ENCODE measurements around the gene ATXN2. TPM values are rescaled to one million over a fixed set of nuclear protein-coding genes. Genes with fewer than 3 reads are reported as not detected.

ATXN2 gene
- total RNA-seq, 4 donors from 2014 or later: 50.3 to 84.3 (median 64.3) TPM

GRCh38 chr12:111437816-111438454 is 161.2 kb downstream of the ATXN2 start:
- Histone ChIP-seq H3K27me3 (no peaks in the 10 kb centered on the region), H3K4me1 (peaks cover 0 to 92% (median 32%) of the 10 kb centered on the region in 4 donors), H3K36me3 (peaks cover 0 to 9% (median 0%) of the 10 kb centered on the region in 3 donors), H3K9me3 (no peaks in the 10 kb centered on the region), H3K27ac (peak overlapping the region in 2 of 4 donors; percentile 39 to 72), H3K4me3 (no peak overlapping the region)
- peak in 1 of 2 donors; percentile 59 for DNase-seq (ENCODE audit: low spot score in 2 of 2)
- 69 to 72% methylated on average over 8 of the region's 8 CpGs for WGBS, 2 donors
- TF ChIP-seq, protein P1, sequence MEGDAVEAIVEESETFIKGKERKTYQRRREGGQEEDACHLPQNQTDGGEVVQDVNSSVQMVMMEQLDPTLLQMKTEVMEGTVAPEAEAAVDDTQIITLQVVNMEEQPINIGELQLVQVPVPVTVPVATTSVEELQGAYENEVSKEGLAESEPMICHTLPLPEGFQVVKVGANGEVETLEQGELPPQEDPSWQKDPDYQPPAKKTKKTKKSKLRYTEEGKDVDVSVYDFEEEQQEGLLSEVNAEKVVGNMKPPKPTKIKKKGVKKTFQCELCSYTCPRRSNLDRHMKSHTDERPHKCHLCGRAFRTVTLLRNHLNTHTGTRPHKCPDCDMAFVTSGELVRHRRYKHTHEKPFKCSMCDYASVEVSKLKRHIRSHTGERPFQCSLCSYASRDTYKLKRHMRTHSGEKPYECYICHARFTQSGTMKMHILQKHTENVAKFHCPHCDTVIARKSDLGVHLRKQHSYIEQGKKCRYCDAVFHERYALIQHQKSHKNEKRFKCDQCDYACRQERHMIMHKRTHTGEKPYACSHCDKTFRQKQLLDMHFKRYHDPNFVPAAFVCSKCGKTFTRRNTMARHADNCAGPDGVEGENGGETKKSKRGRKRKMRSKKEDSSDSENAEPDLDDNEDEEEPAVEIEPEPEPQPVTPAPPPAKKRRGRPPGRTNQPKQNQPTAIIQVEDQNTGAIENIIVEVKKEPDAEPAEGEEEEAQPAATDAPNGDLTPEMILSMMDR (IDR thresholded peaks at IDR 0.05): no peak
- peak in 1 of 2 donors; percentile 51 for TF ChIP-seq EP300 (IDR thresholded peaks at IDR 0.05)

GRCh38 chr12:111436811-111437210 is 162.3 kb downstream of the ATXN2 start:
- H3K27ac ChIP-seq: peak overlapping the region in 3 of 4 donors; percentile 39 to 72 (median 66)
- no peak overlapping the region for H3K4me3 ChIP-seq
- no peak for TF ChIP-seq POLR2A (IDR thresholded peaks at IDR 0.05)
- TF ChIP-seq, protein P1 (IDR thresholded peaks at IDR 0.05): no peak
- TF ChIP-seq EP300 (IDR thresholded peaks at IDR 0.05): no peak
- H3K4me1 ChIP-seq: peaks cover 0 to 92% (median 31%) of the 10 kb centered on the region in 4 donors
- DNase-seq (ENCODE audit: low spot score in 2 of 2): no peak
- no peaks in the 10 kb centered on the region for H3K9me3 ChIP-seq
- no peaks in the 10 kb centered on the region for H3K27me3 ChIP-seq
- H3K36me3 ChIP-seq: no peaks in the 10 kb centered on the region
- 71 to 77% methylated on average over 4 of the region's 4 CpGs for WGBS, 2 donors

DNA sequence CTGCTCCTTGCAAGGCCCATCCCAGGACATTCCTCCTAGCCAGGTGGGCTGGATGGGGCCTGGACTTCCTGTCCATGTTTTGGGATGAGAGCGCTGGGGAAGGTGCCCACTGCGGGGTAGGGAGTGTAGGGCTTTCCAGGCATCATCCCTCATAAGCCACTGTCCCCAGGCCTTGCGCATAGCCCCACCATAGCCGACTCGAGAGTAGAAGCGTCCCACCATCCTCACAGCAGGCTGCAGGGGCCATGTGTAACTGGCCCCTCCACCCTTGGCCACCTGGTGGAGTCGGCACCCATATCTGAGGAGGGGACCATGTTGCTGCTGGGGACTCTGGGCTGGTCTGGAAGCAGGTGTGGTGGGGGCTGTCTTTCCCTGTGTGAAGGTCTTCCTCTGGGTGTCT is 162.8 kb downstream of the ATXN2 start:
- H3K4me3 ChIP-seq: no peak overlapping the region
- H3K9me3 ChIP-seq: no peaks in the 10 kb centered on the region
- TF ChIP-seq EP300 (IDR thresholded peaks at IDR 0.05) (no peak), POLR2A (IDR thresholded peaks at IDR 0.05) (no peak)
- TF ChIP-seq, protein P1 (IDR thresholded peaks at IDR 0.05): no peak
- no peaks in the 10 kb centered on the region for H3K36me3 ChIP-seq
- H3K27ac ChIP-seq: peak overlapping the region in 3 of 4 donors; percentile 66 to 76 (median 72)
- 83 to 93% methylated on average over 2 to 7 of the region's 7 CpGs for WGBS, 2 donors
- H3K27me3 ChIP-seq: no peaks in the 10 kb centered on the region
- no peak for DNase-seq (ENCODE audit: low spot score in 2 of 2)
- peaks cover 0 to 92% (median 35%) of the 10 kb centered on the region in 4 donors for H3K4me1 ChIP-seq

- Histone ChIP-seq H3K4me3 (no peak overlapping the region), H3K27me3 (no peaks in the 10 kb centered on the region), H3K9me3 (no peaks in the 10 kb centered on the region), H3K36me3 (no peaks in the 10 kb centered on the region), H3K4me1 (peaks cover 0 to 94% (median 40%) of the 10 kb centered on the region in 4 donors), H3K27ac (peak overlapping the region; percentile 32 to 82 (median 71))
- TF ChIP-seq POLR2A (IDR thresholded peaks at IDR 0.05) (no peak), EP300 (IDR thresholded peaks at IDR 0.05) (no peak)
- TF ChIP-seq, protein P1 (IDR thresholded peaks at IDR 0.05): no peak
- DNase-seq (ENCODE audit: low spot score in 2 of 2): no peak
- 74 to 85% methylated on average over 15 of the region's 16 CpGs for WGBS, 2 donors
These were observed 163.4 kb downstream of the ATXN2 start for GRCh38 chr12:111435661-111436201.

- peak overlapping the region; percentile 32 to 82 (median 71) for H3K27ac ChIP-seq
- DNase-seq (ENCODE audit: low spot score in 2 of 2): peak in 1 of 2 donors; percentile 49
- no peaks in the 10 kb centered on the region for H3K27me3 ChIP-seq
- WGBS, 2 donors: 4 to 9% methylated on average over 18 of the region's 18 CpGs
- TF ChIP-seq, protein P1 (IDR thresholded peaks at IDR 0.05): no peak
- TF ChIP-seq POLR2A (IDR thresholded peaks at IDR 0.05) (peak in 1 of 2 donors; percentile 23), EP300 (IDR thresholded peaks at IDR 0.05) (peak in 1 of 2 donors; percentile 44)
- H3K9me3 ChIP-seq: no peaks in the 10 kb centered on the region
- H3K4me3 ChIP-seq: peak overlapping the region in 2 of 4 donors; percentile 5 to 23
- H3K36me3 ChIP-seq: no peaks in the 10 kb centered on the region
- peaks cover 0 to 94% (median 49%) of the 10 kb centered on the region in 4 donors for H3K4me1 ChIP-seq
These were observed 164.3 kb downstream of the ATXN2 start for GRCh38 chr12:111434680-111435338.
